ENCODE data around the gene DLL4. TPM values are rescaled to one million over a fixed set of nuclear protein-coding genes. Genes with fewer than 3 reads are reported as not detected.
A peak's percentile ranks its signal among the peaks of the same experiment; 100 is the strongest.

DLL4 gene
- total RNA-seq, 4 donors from 2014 or later: 7.8 to 15.3 (median 12.3) TPM

DNA sequence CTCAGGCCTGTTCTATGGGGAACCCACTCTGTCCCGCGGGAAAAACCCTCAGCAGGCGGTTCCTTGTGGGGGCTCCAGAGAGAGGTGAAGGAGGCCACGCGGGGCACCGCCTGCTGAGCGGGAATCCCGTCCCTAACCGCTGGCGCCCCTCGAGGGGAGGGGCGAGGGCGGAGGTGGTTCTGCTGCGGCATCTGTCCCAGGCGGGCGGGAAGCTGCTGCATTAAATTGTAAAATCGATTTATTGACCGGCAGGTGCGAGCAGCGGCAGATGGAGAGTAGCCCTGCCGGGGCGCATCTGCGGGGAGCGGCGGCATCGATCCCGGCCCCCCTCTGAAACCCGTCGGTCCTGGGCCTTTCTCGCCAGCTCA lies 3.7 kb upstream of the DLL4 start:
- peak overlapping the region in 1 of 4 donors; percentile 13 for H3K27ac ChIP-seq
- no peak for TF ChIP-seq POLR2A (IDR thresholded peaks at IDR 0.05)
- TF ChIP-seq, protein P1, sequence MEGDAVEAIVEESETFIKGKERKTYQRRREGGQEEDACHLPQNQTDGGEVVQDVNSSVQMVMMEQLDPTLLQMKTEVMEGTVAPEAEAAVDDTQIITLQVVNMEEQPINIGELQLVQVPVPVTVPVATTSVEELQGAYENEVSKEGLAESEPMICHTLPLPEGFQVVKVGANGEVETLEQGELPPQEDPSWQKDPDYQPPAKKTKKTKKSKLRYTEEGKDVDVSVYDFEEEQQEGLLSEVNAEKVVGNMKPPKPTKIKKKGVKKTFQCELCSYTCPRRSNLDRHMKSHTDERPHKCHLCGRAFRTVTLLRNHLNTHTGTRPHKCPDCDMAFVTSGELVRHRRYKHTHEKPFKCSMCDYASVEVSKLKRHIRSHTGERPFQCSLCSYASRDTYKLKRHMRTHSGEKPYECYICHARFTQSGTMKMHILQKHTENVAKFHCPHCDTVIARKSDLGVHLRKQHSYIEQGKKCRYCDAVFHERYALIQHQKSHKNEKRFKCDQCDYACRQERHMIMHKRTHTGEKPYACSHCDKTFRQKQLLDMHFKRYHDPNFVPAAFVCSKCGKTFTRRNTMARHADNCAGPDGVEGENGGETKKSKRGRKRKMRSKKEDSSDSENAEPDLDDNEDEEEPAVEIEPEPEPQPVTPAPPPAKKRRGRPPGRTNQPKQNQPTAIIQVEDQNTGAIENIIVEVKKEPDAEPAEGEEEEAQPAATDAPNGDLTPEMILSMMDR (IDR thresholded peaks at IDR 0.05): no peak
- DNase-seq: no peak
- H3K4me1 ChIP-seq: peaks cover 10 to 75% (median 41%) of the 10 kb centered on the region in 4 donors
- no peaks in the 10 kb centered on the region for H3K9me3 ChIP-seq
- no peaks in the 10 kb centered on the region for H3K27me3 ChIP-seq
- H3K36me3 ChIP-seq: no peaks in the 10 kb centered on the region
- H3K4me3 ChIP-seq: peak overlapping the region in 2 of 4 donors; percentile 31

GRCh38 chr15:40925863-40926658 lies 3.1 kb upstream of the DLL4 start:
- Histone ChIP-seq H3K27me3 (no peaks in the 10 kb centered on the region), H3K4me3 (peak overlapping the region in 3 of 4 donors; percentile 31 to 38 (median 31)), H3K36me3 (no peaks in the 10 kb centered on the region), H3K9me3 (no peaks in the 10 kb centered on the region), H3K27ac (peak overlapping the region in 2 of 4 donors; percentile 13 to 15), H3K4me1 (peaks cover 10 to 81% (median 46%) of the 10 kb centered on the region in 4 donors)
- TF ChIP-seq, protein P1 (IDR thresholded peaks at IDR 0.05): no peak
- TF ChIP-seq POLR2A (IDR thresholded peaks at IDR 0.05): no peak
- DNase-seq: peak in 1 of 3 donors; percentile 69

GRCh38 chr15:40926659-40927494 lies 2.3 kb upstream of the DLL4 start:
- TF ChIP-seq, protein P1 (IDR thresholded peaks at IDR 0.05): no peak
- no peak for TF ChIP-seq POLR2A (IDR thresholded peaks at IDR 0.05)
- Histone ChIP-seq H3K27me3 (no peaks in the 10 kb centered on the region), H3K9me3 (no peaks in the 10 kb centered on the region), H3K4me1 (peaks cover 10 to 85% (median 46%) of the 10 kb centered on the region in 4 donors), H3K27ac (peak overlapping the region in 2 of 4 donors; percentile 13 to 52), H3K36me3 (no peaks in the 10 kb centered on the region), H3K4me3 (peak overlapping the region in 2 of 4 donors; percentile 58 to 68)
- DNase-seq: peak in 1 of 3 donors; percentile 58

- Histone ChIP-seq H3K9me3 (no peaks in the 10 kb centered on the region), H3K36me3 (no peaks in the 10 kb centered on the region), H3K27me3 (no peaks in the 10 kb centered on the region), H3K4me1 (peaks cover 10 to 87% (median 46%) of the 10 kb centered on the region in 4 donors), H3K4me3 (peak overlapping the region; percentile 35 to 68 (median 54)), H3K27ac (peak overlapping the region in 3 of 4 donors; percentile 33 to 71 (median 52))
- peak in 1 of 3 donors; percentile 65 for DNase-seq
- TF ChIP-seq, protein P1 (IDR thresholded peaks at IDR 0.05): no peak
- TF ChIP-seq POLR2A (IDR thresholded peaks at IDR 0.05): no peak
Observed at GRCh38 chr15:40927495-40927872, 1.7 kb upstream of the DLL4 start.

GRCh38 chr15:40927873-40928806 lies 1.0 kb upstream of the DLL4 start:
- Histone ChIP-seq H3K27ac (peak overlapping the region; percentile 2 to 71 (median 42)), H3K27me3 (no peaks in the 10 kb centered on the region), H3K4me1 (peaks cover 10 to 86% (median 46%) of the 10 kb centered on the region in 4 donors), H3K36me3 (no peaks in the 10 kb centered on the region), H3K4me3 (peak overlapping the region; percentile 35 to 68 (median 54)), H3K9me3 (no peaks in the 10 kb centered on the region)
- peak in 2 of 3 donors; percentile 23 to 73 for DNase-seq
- no peak for TF ChIP-seq POLR2A (IDR thresholded peaks at IDR 0.05)
- TF ChIP-seq, protein P1 (IDR thresholded peaks at IDR 0.05): no peak

All from Peyer's patch (tissue), 4 donors.